HG02798 (cell line): ENCODE measurements around the gene NPHS1.

Experiments used
- ATAC-seq: cut with Tn5 transposase; IDR thresholded peaks from one replicate; pipeline ENCODE4 v1.9.1; 2021; ENCODE audit warnings: mild to moderate bottlenecking; ENCODE audit not compliant: unreplicated experiment, poor library complexity

Gene NPHS1

GRCh38 chr19:35790981-35791813, 61.1 kb downstream of the NPHS1 start:
- ATAC-seq = no peak

- no peak for ATAC-seq
Measured at GRCh38 chr19:35789978-35790944, 62.0 kb downstream of the NPHS1 start.

DNA sequence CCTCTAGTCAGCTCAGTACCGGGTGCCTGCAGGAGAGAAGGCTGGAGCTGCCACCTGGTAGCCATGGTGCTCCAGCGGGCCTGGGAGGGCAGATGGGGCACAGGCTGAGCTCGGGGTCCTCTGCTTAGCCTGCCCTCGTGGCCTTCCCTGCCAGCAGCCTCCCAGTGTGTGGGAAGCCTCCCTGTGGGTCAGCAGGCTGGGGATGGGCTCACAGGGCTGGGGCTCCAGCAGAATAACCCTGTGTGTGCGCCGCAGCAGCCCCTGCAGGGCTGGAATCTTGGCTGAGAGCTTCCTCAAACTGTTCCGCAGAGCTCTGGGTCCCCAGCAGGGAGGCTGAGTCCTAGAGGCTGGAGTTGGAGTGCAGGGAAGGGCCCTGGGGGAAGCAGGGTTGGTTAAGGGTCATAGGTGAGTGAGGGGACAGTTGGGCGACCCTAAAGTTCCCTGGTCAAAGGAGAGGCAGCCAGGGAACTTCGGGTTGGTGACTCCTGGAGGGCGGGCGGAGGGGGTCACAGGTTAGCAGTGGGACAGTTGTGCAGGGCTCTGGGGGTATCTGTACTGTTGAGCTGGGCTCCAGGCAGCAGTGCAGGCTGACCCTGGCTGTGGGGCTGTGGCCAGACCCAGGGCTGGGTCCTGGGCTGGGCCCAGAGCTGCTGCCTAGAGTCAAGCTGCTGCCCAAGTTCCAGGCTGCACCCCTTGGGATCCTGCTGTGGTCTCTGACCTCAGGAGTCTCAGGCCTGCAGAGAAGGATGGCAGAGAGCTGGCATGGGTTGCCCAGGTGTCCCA, 62.9 kb downstream of the NPHS1 start:
- ATAC-seq = no peak

DNA sequence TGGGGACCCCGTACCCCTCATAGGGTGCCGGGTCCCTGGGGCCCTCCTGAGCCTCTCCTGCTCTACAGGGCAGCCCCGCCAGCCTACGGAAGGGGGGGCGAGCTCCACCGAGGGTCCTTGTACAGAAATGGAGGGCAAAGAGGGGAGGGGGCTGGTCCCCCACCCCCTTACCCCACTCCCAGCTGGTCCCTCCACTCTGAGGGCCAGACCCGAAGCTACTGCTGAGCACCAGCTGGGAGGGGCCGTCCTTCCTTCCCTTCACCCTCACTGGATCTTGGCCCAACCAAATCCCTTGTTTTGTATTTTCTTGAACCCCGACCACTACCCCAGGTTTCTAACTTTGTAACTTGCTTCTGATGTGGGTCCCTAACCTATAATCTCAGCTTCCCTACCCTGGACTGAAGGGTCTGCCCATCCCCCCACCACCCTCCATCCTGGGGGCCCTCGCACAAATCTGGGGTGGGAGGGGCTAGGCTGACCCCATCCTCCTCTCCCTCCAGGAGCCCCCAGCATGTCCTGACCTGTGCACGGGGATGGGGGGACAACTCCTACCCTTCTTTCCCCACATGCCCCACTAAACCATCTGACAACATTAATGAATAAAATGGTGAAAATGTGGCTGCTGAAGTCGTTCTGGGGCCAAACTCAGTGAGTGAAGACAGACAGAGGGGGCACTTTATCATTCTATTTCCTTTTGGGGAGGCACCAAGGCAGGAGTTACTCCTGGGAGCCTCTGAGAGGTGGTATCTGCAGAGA, 63.9 kb downstream of the NPHS1 start:
- ATAC-seq = no peak

GRCh38 chr19:35787227-35787799, 65.0 kb downstream of the NPHS1 start:
- no peak for ATAC-seq

DNA sequence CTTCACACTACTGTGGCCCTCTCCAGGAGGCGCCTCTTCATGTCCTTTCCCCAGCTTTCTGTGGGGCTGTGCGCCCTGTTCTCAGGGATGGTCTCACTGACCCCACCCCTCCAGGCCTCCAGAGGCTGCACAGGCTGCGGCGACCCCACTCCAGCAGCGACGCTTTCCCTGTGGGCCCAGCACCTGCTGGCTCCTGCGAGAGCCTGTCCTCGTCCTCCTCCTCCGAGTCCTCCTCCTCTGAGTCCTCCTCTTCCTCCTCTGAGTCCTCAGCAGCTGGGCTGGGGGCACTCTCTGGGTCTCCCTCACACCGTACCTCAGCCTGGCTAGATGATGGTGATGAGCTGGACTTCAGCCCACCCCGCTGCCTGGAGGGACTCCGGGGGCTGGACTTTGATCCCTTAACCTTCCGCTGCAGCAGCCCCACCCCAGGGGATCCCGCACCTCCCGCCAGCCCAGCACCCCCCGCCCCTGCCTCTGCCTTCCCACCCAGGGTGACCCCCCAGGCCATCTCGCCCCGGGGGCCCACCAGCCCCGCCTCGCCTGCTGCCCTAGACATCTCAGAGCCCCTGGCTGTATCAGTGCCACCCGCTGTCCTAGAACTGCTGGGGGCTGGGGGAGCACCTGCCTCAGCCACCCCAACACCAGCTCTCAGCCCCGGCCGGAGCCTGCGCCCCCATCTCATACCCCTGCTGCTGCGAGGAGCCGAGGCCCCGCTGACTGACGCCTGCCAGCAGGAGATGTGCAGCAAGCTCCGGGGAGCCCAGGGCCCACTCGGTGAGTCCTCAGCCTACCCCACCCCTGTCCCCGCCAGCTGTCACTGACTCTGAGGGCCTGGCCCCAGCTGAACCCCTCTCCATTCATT, 65.8 kb downstream of the NPHS1 start:
- ATAC-seq = no peak

DNA sequence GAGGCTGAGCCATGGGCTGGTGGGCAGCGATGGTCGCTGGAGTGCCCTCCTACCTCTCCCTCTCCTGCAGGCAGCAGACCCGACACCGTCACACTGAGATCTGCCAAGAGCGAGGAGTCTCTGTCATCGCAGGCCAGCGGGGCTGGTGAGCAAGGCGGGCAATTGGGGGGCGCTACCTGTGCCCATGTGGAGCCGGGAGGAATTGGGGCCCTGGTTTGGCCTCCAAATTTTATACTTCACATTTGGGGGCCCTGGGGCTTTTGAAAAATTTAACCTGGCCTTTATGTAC, 67.0 kb downstream of the NPHS1 start:
- ATAC-seq = no peak

GRCh38 chr19:35784503-35785338, 67.6 kb downstream of the NPHS1 start:
- no peak for ATAC-seq

GRCh38 chr19:35783469-35784434, 68.6 kb downstream of the NPHS1 start:
- no peak for ATAC-seq

DNA sequence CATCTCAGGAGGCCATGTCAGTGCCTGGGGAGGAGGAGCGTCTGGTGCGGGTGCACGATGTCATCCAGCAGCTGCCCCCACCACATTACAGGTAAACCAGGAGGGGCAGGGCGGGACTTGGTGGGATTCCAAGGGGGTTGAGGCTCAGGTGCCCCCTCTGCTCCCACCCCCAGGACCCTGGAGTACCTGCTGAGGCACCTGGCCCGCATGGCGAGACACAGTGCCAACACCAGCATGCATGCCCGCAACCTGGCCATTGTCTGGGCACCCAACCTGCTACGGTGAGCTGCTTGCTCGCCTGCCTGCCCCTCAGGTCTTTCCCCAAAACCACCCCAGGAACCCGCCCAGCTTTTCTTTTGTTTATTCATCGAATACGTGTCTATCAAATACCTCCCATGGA, 69.7 kb downstream of the NPHS1 start:
- ATAC-seq = no peak

GRCh38 chr19:35781650-35782049, 70.7 kb downstream of the NPHS1 start:
- ATAC-seq = no peak

GRCh38 chr19:35780717-35781116, 71.6 kb downstream of the NPHS1 start:
- ATAC-seq = no peak

DNA sequence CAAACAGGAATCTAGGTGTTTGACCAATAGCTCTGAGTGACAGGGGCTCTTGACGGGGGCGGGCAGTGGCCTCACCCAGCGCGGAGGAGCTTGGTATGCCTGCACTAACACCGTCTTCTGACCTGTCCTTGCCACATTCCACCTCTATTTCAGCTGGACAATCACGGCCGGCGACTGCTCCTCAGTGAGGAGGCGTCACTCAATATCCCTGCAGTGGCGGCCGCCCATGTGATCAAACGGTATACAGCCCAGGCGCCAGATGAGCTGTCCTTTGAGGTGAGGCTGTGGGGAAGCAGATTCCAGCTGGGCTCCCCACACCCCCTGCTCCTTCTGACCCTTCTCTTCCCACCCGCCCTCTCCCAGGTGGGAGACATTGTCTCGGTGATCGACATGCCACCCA, 72.2 kb downstream of the NPHS1 start:
- ATAC-seq = no peak

DNA sequence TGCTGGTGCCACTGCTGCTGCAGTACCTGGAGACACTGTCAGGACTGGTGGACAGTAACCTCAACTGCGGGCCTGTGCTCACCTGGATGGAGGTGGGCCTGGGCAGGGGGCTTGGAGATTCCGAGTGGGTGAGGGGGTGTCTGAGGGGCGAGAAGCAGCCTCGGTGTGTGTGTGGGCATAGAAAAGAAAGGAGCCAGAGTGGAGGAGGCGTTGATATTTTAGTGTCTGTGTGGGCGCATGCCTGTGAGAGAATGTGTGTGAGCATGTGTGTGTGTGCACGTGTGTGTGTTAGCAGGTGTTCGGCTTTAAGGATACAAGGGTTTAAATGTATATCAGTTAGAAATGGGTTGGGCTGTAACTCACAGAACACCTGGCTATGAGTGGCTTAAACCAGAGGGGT, 73.3 kb downstream of the NPHS1 start:
- no peak for ATAC-seq

DNA sequence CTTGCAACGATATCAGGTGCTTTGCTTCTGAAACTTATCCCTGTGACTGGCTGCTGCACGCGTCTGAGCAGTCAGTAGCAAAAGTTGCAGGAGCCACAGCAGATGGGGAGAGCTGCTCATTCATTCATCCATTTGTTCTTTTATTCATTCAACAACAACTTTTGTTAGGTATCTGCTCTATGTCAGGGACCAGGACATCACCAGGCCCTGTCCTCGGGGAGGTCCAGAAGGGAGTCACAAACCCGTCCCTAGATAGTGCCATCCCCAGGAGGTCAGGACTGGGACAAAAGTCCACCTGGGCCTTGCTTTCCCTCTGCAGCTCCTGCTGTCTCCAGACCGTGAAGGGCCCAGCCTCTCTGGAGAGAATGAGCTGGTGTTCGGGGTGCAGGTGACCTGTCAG, 74.3 kb downstream of the NPHS1 start:
- no peak for ATAC-seq

DNA sequence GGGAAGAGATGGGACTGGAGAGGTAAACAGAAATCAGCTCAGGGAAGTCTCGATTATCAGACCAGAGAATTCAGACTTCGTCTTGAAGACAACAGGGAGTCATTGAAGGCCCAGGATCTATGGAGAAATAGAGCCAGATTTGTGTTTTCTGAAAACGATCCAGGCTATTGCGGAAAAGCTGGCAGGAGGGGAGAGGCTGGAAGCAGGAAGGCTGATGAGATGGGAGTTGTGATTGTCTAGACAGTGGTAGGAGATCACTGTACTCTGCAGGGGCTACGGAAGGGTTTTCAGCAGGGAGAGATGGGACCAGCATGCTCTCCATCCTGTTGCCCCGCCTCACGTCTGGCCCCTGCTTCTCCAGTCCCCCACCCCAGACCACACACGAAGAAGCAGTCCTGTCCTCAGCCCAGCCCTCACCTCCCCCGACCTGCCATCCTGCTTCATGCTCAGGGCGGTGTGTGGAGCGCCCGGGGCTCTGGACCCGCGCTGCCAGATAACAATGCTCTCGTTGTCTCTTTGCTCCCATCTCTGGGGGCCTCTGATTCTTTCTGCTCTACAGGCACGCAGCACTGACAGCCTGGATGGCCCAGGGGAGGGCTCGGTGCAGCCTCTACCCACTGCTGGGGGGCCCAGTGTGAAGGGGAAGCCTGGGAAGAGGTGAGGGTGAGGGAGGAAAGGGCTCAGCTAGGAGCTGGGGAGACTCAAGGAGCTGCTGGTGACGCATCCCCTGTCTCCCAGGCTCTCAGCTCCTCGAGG, 75.0 kb downstream of the NPHS1 start:
- ATAC-seq = no peak
